ENCODE data around the gene HCRTR1. TPM values are rescaled to one million over a fixed set of nuclear protein-coding genes. Genes with fewer than 3 reads are reported as not detected.

HCRTR1 gene
- polyA plus RNA-seq, 1 donor from 2014 or later, result 0.37 TPM

DNA sequence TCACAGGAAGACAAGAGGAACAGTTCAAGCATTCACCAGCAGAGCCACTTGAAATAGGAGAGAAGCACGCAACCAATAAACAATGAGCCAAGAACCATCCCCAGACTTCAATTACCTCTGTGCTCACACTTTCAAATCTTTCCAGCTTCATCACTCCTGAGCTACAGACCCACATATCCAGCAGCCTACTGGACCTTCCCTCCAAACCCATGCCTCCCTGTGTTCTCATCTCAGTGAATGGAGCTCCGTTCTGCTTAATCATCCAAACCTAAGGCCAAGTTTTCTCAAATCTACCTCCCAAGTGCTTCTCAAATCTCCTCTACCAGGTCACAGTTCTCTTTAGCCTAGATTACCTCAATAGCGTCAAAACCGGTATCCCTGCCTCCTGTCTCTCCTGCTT, 23.5 kb downstream of the HCRTR1 start:
- H3K9ac ChIP-seq (ENCODE audit: low read length), result no peak overlapping the region
- H3K4me2 ChIP-seq (ENCODE audit: low read length), result no peak overlapping the region
- TF ChIP-seq, protein P1, sequence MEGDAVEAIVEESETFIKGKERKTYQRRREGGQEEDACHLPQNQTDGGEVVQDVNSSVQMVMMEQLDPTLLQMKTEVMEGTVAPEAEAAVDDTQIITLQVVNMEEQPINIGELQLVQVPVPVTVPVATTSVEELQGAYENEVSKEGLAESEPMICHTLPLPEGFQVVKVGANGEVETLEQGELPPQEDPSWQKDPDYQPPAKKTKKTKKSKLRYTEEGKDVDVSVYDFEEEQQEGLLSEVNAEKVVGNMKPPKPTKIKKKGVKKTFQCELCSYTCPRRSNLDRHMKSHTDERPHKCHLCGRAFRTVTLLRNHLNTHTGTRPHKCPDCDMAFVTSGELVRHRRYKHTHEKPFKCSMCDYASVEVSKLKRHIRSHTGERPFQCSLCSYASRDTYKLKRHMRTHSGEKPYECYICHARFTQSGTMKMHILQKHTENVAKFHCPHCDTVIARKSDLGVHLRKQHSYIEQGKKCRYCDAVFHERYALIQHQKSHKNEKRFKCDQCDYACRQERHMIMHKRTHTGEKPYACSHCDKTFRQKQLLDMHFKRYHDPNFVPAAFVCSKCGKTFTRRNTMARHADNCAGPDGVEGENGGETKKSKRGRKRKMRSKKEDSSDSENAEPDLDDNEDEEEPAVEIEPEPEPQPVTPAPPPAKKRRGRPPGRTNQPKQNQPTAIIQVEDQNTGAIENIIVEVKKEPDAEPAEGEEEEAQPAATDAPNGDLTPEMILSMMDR (IDR thresholded peaks at IDR 0.05; ENCODE audit: poor library complexity, severe bottlenecking), result no peak
- no peak for TF ChIP-seq SMC3 (conservative IDR thresholded peaks at IDR 0.05; ENCODE audit: poor library complexity)
- no peak for TF ChIP-seq RAD21 (conservative IDR thresholded peaks at IDR 0.05)
- TF ChIP-seq, protein P2, sequence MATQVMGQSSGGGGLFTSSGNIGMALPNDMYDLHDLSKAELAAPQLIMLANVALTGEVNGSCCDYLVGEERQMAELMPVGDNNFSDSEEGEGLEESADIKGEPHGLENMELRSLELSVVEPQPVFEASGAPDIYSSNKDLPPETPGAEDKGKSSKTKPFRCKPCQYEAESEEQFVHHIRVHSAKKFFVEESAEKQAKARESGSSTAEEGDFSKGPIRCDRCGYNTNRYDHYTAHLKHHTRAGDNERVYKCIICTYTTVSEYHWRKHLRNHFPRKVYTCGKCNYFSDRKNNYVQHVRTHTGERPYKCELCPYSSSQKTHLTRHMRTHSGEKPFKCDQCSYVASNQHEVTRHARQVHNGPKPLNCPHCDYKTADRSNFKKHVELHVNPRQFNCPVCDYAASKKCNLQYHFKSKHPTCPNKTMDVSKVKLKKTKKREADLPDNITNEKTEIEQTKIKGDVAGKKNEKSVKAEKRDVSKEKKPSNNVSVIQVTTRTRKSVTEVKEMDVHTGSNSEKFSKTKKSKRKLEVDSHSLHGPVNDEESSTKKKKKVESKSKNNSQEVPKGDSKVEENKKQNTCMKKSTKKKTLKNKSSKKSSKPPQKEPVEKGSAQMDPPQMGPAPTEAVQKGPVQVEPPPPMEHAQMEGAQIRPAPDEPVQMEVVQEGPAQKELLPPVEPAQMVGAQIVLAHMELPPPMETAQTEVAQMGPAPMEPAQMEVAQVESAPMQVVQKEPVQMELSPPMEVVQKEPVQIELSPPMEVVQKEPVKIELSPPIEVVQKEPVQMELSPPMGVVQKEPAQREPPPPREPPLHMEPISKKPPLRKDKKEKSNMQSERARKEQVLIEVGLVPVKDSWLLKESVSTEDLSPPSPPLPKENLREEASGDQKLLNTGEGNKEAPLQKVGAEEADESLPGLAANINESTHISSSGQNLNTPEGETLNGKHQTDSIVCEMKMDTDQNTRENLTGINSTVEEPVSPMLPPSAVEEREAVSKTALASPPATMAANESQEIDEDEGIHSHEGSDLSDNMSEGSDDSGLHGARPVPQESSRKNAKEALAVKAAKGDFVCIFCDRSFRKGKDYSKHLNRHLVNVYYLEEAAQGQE (IDR thresholded peaks at IDR 0.05; ENCODE audit: borderline replicate concordance), result no peak
- TF ChIP-seq EP300 (conservative IDR thresholded peaks at IDR 0.05; ENCODE audit: poor library complexity, severe bottlenecking), result no peak
- TF ChIP-seq MXI1 (conservative IDR thresholded peaks at IDR 0.05; ENCODE audit: poor library complexity, severe bottlenecking), result no peak
- TF ChIP-seq EZH2 (IDR thresholded peaks at IDR 0.05; ENCODE audit: borderline replicate concordance, insufficient read depth, low read length, poor library complexity, severe bottlenecking), result no peak
- no peaks in the 10 kb centered on the region for H3F3A ChIP-seq (ENCODE audit: insufficient read depth, low read length, poor library complexity, severe bottlenecking)
- no peaks in the 10 kb centered on the region for H3K9me3 ChIP-seq (ENCODE audit: low read length)
- no peak overlapping the region for H3K27ac ChIP-seq (ENCODE audit: low read length)
- H3K9me2 ChIP-seq (ENCODE audit: insufficient read depth, low read length), result no peaks in the 10 kb centered on the region
- no peak overlapping the region for H3K4me3 ChIP-seq (ENCODE audit: low read length)
- no peaks in the 10 kb centered on the region for H3K27me3 ChIP-seq (ENCODE audit: insufficient read depth, low read depth, low read length)
- no peak overlapping the region for H2AFZ ChIP-seq (ENCODE audit: low read depth, low read length)
- peaks cover 36% of the 10 kb centered on the region for H3K79me2 ChIP-seq (replicated peaks; ENCODE audit: insufficient read depth, low read length)
- no peaks in the 10 kb centered on the region for H3K36me3 ChIP-seq (ENCODE audit: insufficient read depth, low read length)
- H4K20me1 ChIP-seq (ENCODE audit: insufficient read depth), result no peaks in the 10 kb centered on the region

DNA sequence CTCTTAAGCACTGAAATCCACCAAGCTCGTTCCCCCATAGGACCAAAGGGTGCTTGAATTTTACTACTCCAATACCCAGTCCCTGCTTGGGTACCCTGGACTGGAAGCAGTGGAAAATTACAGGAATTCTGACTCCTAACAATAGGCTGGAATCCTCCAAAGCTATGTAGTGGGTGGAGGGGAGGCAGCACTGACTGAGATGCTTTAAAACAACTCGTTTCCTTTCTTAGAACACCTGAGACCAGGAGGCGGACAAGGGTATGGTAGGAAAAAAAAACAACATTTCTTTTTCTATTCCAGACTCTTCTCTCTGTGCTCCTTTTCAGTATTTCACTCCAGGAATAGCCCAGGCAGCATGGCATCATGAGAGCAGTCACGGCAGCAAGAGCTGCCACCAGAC, 24.9 kb downstream of the HCRTR1 start:
- Histone ChIP-seq H3K4me3 (ENCODE audit: low read length) (no peak overlapping the region), H3F3A (ENCODE audit: insufficient read depth, low read length, poor library complexity, severe bottlenecking) (no peaks in the 10 kb centered on the region), H3K9me3 (ENCODE audit: low read length) (no peaks in the 10 kb centered on the region), H2AFZ (ENCODE audit: low read depth, low read length) (no peak overlapping the region), H4K20me1 (ENCODE audit: insufficient read depth) (no peaks in the 10 kb centered on the region), H3K4me2 (ENCODE audit: low read length) (no peak overlapping the region), H3K27ac (ENCODE audit: low read length) (no peak overlapping the region), H3K36me3 (ENCODE audit: insufficient read depth, low read length) (no peaks in the 10 kb centered on the region), H3K79me2 (replicated peaks; ENCODE audit: insufficient read depth, low read length) (peaks cover 25% of the 10 kb centered on the region), H3K9ac (ENCODE audit: low read length) (no peak overlapping the region), H3K27me3 (ENCODE audit: insufficient read depth, low read depth, low read length) (no peaks in the 10 kb centered on the region), H3K9me2 (ENCODE audit: insufficient read depth, low read length) (no peaks in the 10 kb centered on the region)
- TF ChIP-seq, protein P1 (IDR thresholded peaks at IDR 0.05; ENCODE audit: poor library complexity, severe bottlenecking), result no peak
- TF ChIP-seq TAF1 (IDR thresholded peaks at IDR 0.05; ENCODE audit: low read depth), result no peak
- TF ChIP-seq MXI1 (conservative IDR thresholded peaks at IDR 0.05; ENCODE audit: poor library complexity, severe bottlenecking), result no peak
- no peak for TF ChIP-seq RAD21 (conservative IDR thresholded peaks at IDR 0.05)
